Measurements from ENCODE around the gene PDLIM5. TPM values are rescaled to one million over a fixed set of nuclear protein-coding genes. Genes with fewer than 3 reads are reported as not detected.
"Not testable (repeated sequence)": the region's sequence is repeated elsewhere in the genome, so short reads cannot be mapped to it uniquely, and the experiment has no call there.

PDLIM5 gene
- total RNA-seq, 1 experiment from 2014 or later: 58.0 TPM

GRCh38 chr4:94470132-94470531, 18.4 kb downstream of the PDLIM5 start:
- no peak overlapping the region for H3K4ac ChIP-seq (ENCODE audit: low read depth, low read length)
- no CpG with 5 or more reads among the region's 4 CpGs for WGBS (ENCODE audit: extremely low coverage, insufficient read length, low lambda C conversion rate)
- peaks cover 4 to 5% of the 10 kb centered on the region in 2 experiments for H3K4me1 Mint-ChIP-seq
- no peaks in the 10 kb centered on the region for H3K9me3 ChIP-seq (ENCODE audit: control insufficient read depth, low read depth, low read length)
- H3T11ph ChIP-seq (ENCODE audit: low read length): no peak overlapping the region
- H3K27ac ChIP-seq (ENCODE audit: insufficient read length, low read depth, low read length): no peak overlapping the region
- H3K27ac Mint-ChIP-seq: no peak overlapping the region
- no peak overlapping the region for H2AK5ac ChIP-seq (ENCODE audit: insufficient read length, low read length)
- no peak overlapping the region for H2BK20ac ChIP-seq (ENCODE audit: low read depth, low read length, poor library complexity, severe bottlenecking)
- H3K9ac ChIP-seq (ENCODE audit: extremely low read depth, insufficient read length, low read length): no peak overlapping the region
- no peak overlapping the region for H4K8ac ChIP-seq (replicated peaks; ENCODE audit: insufficient read length, low read depth, low read length)
- no peak overlapping the region for H2BK5ac ChIP-seq (ENCODE audit: insufficient read length, low read length)
- no peaks in the 10 kb centered on the region for H3K23me2 ChIP-seq (ENCODE audit: insufficient read length, low read depth, low read length, poor library complexity, severe bottlenecking)
- H3K36me3 Mint-ChIP-seq (ENCODE audit: insufficient read depth in 1 of 3, low read depth in 3 of 3): peaks cover 15 to 16% (median 16%) of the 10 kb centered on the region in 3 experiments
- H3K14ac ChIP-seq (ENCODE audit: insufficient read depth, low read length): no peak overlapping the region
- no peak overlapping the region for H4K91ac ChIP-seq (ENCODE audit: insufficient read length, low read depth, low read length)
- no peaks in the 10 kb centered on the region for H4K20me1 ChIP-seq (ENCODE audit: control insufficient read depth, insufficient read depth, insufficient read length)
- no peak overlapping the region for H2AFZ ChIP-seq (ENCODE audit: low read length)
- H3K79me2 ChIP-seq (ENCODE audit: insufficient read depth, low read length): peaks cover 2% of the 10 kb centered on the region; the same call in 1 of the 2 replicates
- no peak overlapping the region for H2BK120ac ChIP-seq (ENCODE audit: low read depth, low read length, poor library complexity, severe bottlenecking)
- H3K4me3 Mint-ChIP-seq: no peak overlapping the region
- H3K27me3 Mint-ChIP-seq (ENCODE audit: low read depth): no peaks in the 10 kb centered on the region
- peaks cover 7% of the 10 kb centered on the region for H3K79me1 ChIP-seq (ENCODE audit: insufficient read depth, low read depth, low read length, poor library complexity, severe bottlenecking)
- peaks cover 14 to 16% of the 10 kb centered on the region in 2 experiments for H3K9me3 Mint-ChIP-seq
- H3K23ac ChIP-seq (ENCODE audit: insufficient read length, low read depth, low read length): no peak overlapping the region
- H3K18ac ChIP-seq (ENCODE audit: insufficient read length, low read depth, low read length): no peak overlapping the region
- no peak for TF ChIP-seq CTCF (conservative IDR thresholded peaks at IDR 0.05)
- H3K27me3 ChIP-seq (ENCODE audit: insufficient read depth, low read length): no peaks in the 10 kb centered on the region
- DNase-seq: no peak
- no peak overlapping the region for H2BK15ac ChIP-seq (ENCODE audit: low read depth, low read length)
- no peak overlapping the region for H3K4me2 ChIP-seq (ENCODE audit: insufficient read depth, insufficient read length, low read length)
- H3K4me1 ChIP-seq (ENCODE audit: insufficient read depth, low read length): no peaks in the 10 kb centered on the region; the same call in 1 of the 2 replicates
- H2BK12ac ChIP-seq (ENCODE audit: insufficient read length, low read depth, low read length): no peak overlapping the region
- H4K5ac ChIP-seq (ENCODE audit: insufficient read length, low read depth, low read length): no peak overlapping the region
- no peak overlapping the region for H3K56ac ChIP-seq (ENCODE audit: insufficient read length, low read depth, low read length)

- not testable (repeated sequence) for H3K27me3 Mint-ChIP-seq (ENCODE audit: low read depth); H3K23ac ChIP-seq (ENCODE audit: insufficient read length, low read depth, low read length); H3K27ac Mint-ChIP-seq; H3K4ac ChIP-seq (ENCODE audit: low read depth, low read length); H3K4me2 ChIP-seq (ENCODE audit: insufficient read depth, insufficient read length, low read length); H3K14ac ChIP-seq (ENCODE audit: insufficient read depth, low read length); H3K9ac ChIP-seq (ENCODE audit: extremely low read depth, insufficient read length, low read length); H2BK20ac ChIP-seq (ENCODE audit: low read depth, low read length, poor library complexity, severe bottlenecking); H2AK5ac ChIP-seq (ENCODE audit: insufficient read length, low read length); DNase-seq; H2BK12ac ChIP-seq (ENCODE audit: insufficient read length, low read depth, low read length); H3K23me2 ChIP-seq (ENCODE audit: insufficient read length, low read depth, low read length, poor library complexity, severe bottlenecking); H4K5ac ChIP-seq (ENCODE audit: insufficient read length, low read depth, low read length); H4K20me1 ChIP-seq (ENCODE audit: control insufficient read depth, insufficient read depth, insufficient read length); H3K9me3 ChIP-seq (ENCODE audit: control insufficient read depth, low read depth, low read length); H3K56ac ChIP-seq (ENCODE audit: insufficient read length, low read depth, low read length); H3K4me3 Mint-ChIP-seq; H4K8ac ChIP-seq (replicated peaks; ENCODE audit: insufficient read length, low read depth, low read length); H3K18ac ChIP-seq (ENCODE audit: insufficient read length, low read depth, low read length); H3K27me3 ChIP-seq (ENCODE audit: insufficient read depth, low read length); H2BK120ac ChIP-seq (ENCODE audit: low read depth, low read length, poor library complexity, severe bottlenecking); H3K4me1 ChIP-seq (ENCODE audit: insufficient read depth, low read length); H2BK15ac ChIP-seq (ENCODE audit: low read depth, low read length); H3K79me1 ChIP-seq (ENCODE audit: insufficient read depth, low read depth, low read length, poor library complexity, severe bottlenecking); H4K91ac ChIP-seq (ENCODE audit: insufficient read length, low read depth, low read length); H2AFZ ChIP-seq (ENCODE audit: low read length); H2BK5ac ChIP-seq (ENCODE audit: insufficient read length, low read length); H3K27ac ChIP-seq (ENCODE audit: insufficient read length, low read depth, low read length); H3T11ph ChIP-seq (ENCODE audit: low read length); H3K79me2 ChIP-seq (ENCODE audit: insufficient read depth, low read length)
- Mint-ChIP-seq H3K9me3 (peaks cover 14 to 16% of the 10 kb centered on the region in 2 experiments), H3K4me1 (peaks cover 10 to 11% of the 10 kb centered on the region in 2 experiments), H3K36me3 (ENCODE audit: insufficient read depth in 1 of 3, low read depth in 3 of 3) (peaks cover 15 to 16% (median 16%) of the 10 kb centered on the region in 3 experiments)
- WGBS (ENCODE audit: extremely low coverage, insufficient read length, low lambda C conversion rate): no CpG with 5 or more reads among the region's 4 CpGs
Observed at GRCh38 chr4:94470782-94471181, 19.0 kb downstream of the PDLIM5 start.

Data from H9 (cell line).